T-helper 1 cell (primary cell): ENCODE results near the gene FBXL22.

ENCODE experiments used
- DNase-seq, 5 donors: peaks; one replicate each; pipeline ENCODE4 v3.0.0-alpha.2; 2012 to 2020

Gene FBXL22

GRCh38 chr15:63593705-63594671, 3.2 kb upstream of the FBXL22 start:
- peak in 1 of 5 donors; percentile 18 for DNase-seq

- DNase-seq: no peak
Measured at GRCh38 chr15:63595065-63595464, 2.1 kb upstream of the FBXL22 start.

- DNase-seq: no peak
Measured at GRCh38 chr15:63595688-63596087, 1.5 kb upstream of the FBXL22 start.

- no peak for DNase-seq
Measured at GRCh38 chr15:63596676-63597037, 530 bp upstream of the FBXL22 start.

- DNase-seq: no peak
Measured at GRCh38 chr15:63597821-63598220, 634 bp downstream of the FBXL22 start.

- DNase-seq: no peak
Measured at GRCh38 chr15:63598473-63599400, 1.6 kb downstream of the FBXL22 start.

- DNase-seq: peak in 3 of 5 donors; percentile 16 to 41 (median 22)
Measured at GRCh38 chr15:63599401-63600000, 2.3 kb downstream of the FBXL22 start.

GRCh38 chr15:63600001-63600615, 2.9 kb downstream of the FBXL22 start:
- peak in 1 of 5 donors; percentile 17 for DNase-seq

- DNase-seq: peak; percentile 77 to 94 (median 87)
Measured at GRCh38 chr15:63600616-63601025, 3.4 kb downstream of the FBXL22 start.

- DNase-seq: peak; percentile 31 to 58 (median 50)
Measured at GRCh38 chr15:63601026-63601703, 4.0 kb downstream of the FBXL22 start.

- DNase-seq: no peak
Measured at GRCh38 chr15:63601704-63602185, 4.6 kb downstream of the FBXL22 start.

- no peak for DNase-seq
Measured at GRCh38 chr15:63602595-63602994, 5.4 kb downstream of the FBXL22 start.

GRCh38 chr15:63603516-63603915, 6.3 kb downstream of the FBXL22 start:
- no peak for DNase-seq

- no peak for DNase-seq
Measured at GRCh38 chr15:63604281-63604680, 7.1 kb downstream of the FBXL22 start.

GRCh38 chr15:63605036-63605435, 7.8 kb downstream of the FBXL22 start:
- no peak for DNase-seq

GRCh38 chr15:63605816-63606215, 8.6 kb downstream of the FBXL22 start:
- peak in 3 of 5 donors; percentile 29 to 84 (median 36) for DNase-seq

GRCh38 chr15:63606308-63606707, 9.1 kb downstream of the FBXL22 start:
- no peak for DNase-seq

GRCh38 chr15:63608989-63609388, 11.8 kb downstream of the FBXL22 start:
- DNase-seq: no peak

GRCh38 chr15:63609448-63609847, 12.3 kb downstream of the FBXL22 start:
- DNase-seq: no peak

GRCh38 chr15:63610209-63610841, 13.1 kb downstream of the FBXL22 start:
- peak; percentile 26 to 89 (median 54) for DNase-seq

- no peak for DNase-seq
Measured at GRCh38 chr15:63611177-63611576, 14.0 kb downstream of the FBXL22 start.
